SK-N-SH treated with all-trans-retinoic acid at 6 μM for 48 hours (cell line): ENCODE measurements around the gene POLD2.

ENCODE experiments used
- ATAC-seq: fragments of 200-7000 bp; cut with Tn5 transposase; 3 replicates; pipeline ENCODE4 v1.9.1; 2020; ENCODE audit warnings: mild to moderate bottlenecking, moderate library complexity
- ARNTL ChIP-seq: fragments of 450-650 bp; formaldehyde crosslinking; IDR thresholded peaks from 2 replicates; pipeline ENCODE4 v1.5.0; 2020; ENCODE audit warnings: low read depth, mild to moderate bottlenecking, moderate library complexity, borderline replicate concordance
- BACH2 ChIP-seq: fragments of 250-450 bp; sonication (Bioruptor Pico); IDR thresholded peaks from 2 replicates; pipeline ENCODE4 v1.9.0; 2021; ENCODE audit warnings: mild to moderate bottlenecking, borderline replicate concordance
- ESRRG ChIP-seq: fragments of 250-450 bp; sonication (Bioruptor Pico); IDR thresholded peaks from 2 replicates; pipeline ENCODE4 v1.6.1; 2021; ENCODE audit warnings: mild to moderate bottlenecking
- GLIS3 ChIP-seq: fragments of 250-450 bp; sonication (Bioruptor Pico); IDR thresholded peaks from 2 replicates; pipeline ENCODE4 v1.5.0; 2020; ENCODE audit warnings: mild to moderate bottlenecking, moderate library complexity
- RARB ChIP-seq: fragments of 250-450 bp; sonication (Bioruptor Pico); IDR thresholded peaks from 2 replicates; pipeline ENCODE4 v1.8.0; 2021; ENCODE audit warnings: mild to moderate bottlenecking, moderate library complexity
- SNAI2 ChIP-seq: fragments of 250-450 bp; sonication (Bioruptor Pico); IDR thresholded peaks from 2 replicates; pipeline ENCODE4 v1.5.0; 2020; ENCODE audit warnings: mild to moderate bottlenecking, moderate library complexity
- TCF4 ChIP-seq: fragments of 250-450 bp; sonication (Bioruptor Pico); IDR thresholded peaks from 2 replicates; pipeline ENCODE4 v1.8.0; 2021; ENCODE audit warnings: mild to moderate bottlenecking, moderate library complexity, borderline replicate concordance
- TOX ChIP-seq: fragments of 250-450 bp; sonication (Bioruptor Pico); IDR thresholded peaks from 2 replicates; pipeline ENCODE4 v1.8.0; 2021; ENCODE audit warnings: mild to moderate bottlenecking, moderate library complexity, borderline replicate concordance
- TSHZ2 ChIP-seq: fragments of 250-450 bp; sonication (Bioruptor Pico); IDR thresholded peaks from 2 replicates; pipeline ENCODE4 v1.5.0; 2020; ENCODE audit warnings: mild to moderate bottlenecking, moderate library complexity
- ZC3H10 ChIP-seq: fragments of 250-450 bp; sonication (Bioruptor Pico); IDR thresholded peaks from 2 replicates; pipeline ENCODE4 v1.5.1; 2021; ENCODE audit warnings: mild to moderate bottlenecking, moderate library complexity
- ZFP3 ChIP-seq: fragments of 250-450 bp; sonication (Bioruptor Pico); IDR thresholded peaks from 2 replicates; pipeline ENCODE4 v1.5.0; 2020; ENCODE audit warnings: mild to moderate bottlenecking, moderate library complexity
- ZFP30 ChIP-seq: fragments of 450-650 bp; formaldehyde crosslinking; IDR thresholded peaks from 2 replicates; pipeline ENCODE4 v1.5.0; 2022; ENCODE audit warnings: mild to moderate bottlenecking, moderate library complexity
- ZNF565 ChIP-seq: fragments of 450-650 bp; formaldehyde crosslinking; conservative IDR thresholded peaks from 2 replicates; pipeline ENCODE4 v1.5.0; 2020; ENCODE audit warnings: low read depth, mild to moderate bottlenecking, moderate library complexity
- ZNF70 ChIP-seq: fragments of 450-650 bp; formaldehyde crosslinking; IDR thresholded peaks from 2 replicates; pipeline ENCODE4 v1.5.0; 2020; ENCODE audit warnings: mild to moderate bottlenecking, moderate library complexity
- ZNF8 ChIP-seq: fragments of 450-650 bp; formaldehyde crosslinking; IDR thresholded peaks from 2 replicates; pipeline ENCODE4 v1.5.0; 2020; ENCODE audit warnings: mild to moderate bottlenecking, moderate library complexity
- TF ChIP-seq, protein P1 (sequence below): fragments of 250-450 bp; sonication (Bioruptor Pico); IDR thresholded peaks from 2 replicates; pipeline ENCODE4 v1.5.1; 2020; ENCODE audit warnings: low read depth, mild to moderate bottlenecking, moderate library complexity
- TF ChIP-seq, protein P2 (sequence below): fragments of 250-450 bp; sonication (Bioruptor Pico); IDR thresholded peaks from 2 replicates; pipeline ENCODE4 v1.5.1; 2021; ENCODE audit warnings: mild to moderate bottlenecking, moderate library complexity
- TF ChIP-seq, protein P3 (sequence below): fragments of 250-450 bp; sonication (Bioruptor Pico); IDR thresholded peaks from 2 replicates; pipeline ENCODE4 v1.8.0; 2021; ENCODE audit warnings: low read depth, mild to moderate bottlenecking, moderate library complexity, borderline replicate concordance

POLD2 gene

DNA sequence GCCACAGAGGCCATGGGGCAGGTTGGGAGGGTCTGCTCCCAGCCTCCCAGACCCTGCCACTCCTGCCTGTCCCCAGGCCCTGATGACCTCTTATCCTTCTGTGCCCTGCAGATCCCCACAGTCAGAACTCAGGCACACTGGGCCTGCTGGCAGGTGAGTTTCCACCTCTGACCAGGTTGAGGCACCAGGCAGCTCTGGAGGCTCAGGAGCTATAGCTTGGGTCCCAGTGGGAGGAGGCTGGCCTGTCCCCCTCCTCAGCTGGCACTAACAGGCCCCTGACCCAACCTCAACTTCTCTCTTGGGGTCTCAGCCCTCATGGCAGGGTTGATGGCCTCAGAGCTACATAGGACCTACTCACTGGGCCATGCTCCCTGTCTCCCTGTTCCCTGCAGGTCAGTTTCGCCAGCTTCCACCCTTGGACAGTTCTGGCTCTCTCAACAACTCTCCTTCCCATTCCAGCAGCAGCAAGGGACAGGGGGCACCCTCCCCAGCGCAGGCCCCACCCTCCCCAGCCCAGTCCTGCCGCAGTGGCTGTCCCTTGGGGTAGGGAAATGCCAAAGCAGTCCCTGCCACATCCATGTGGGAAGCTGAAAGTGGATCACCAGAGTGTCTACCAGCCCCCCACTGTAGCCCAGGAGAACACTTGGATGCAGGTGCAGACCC is 21.9 kb downstream of the POLD2 start:
- TF ChIP-seq ZFP30 (CRISPR knock-in tag) (no peak), TCF4 (no peak), ZNF565 (CRISPR knock-in tag) (no peak), ARNTL (CRISPR knock-in tag) (no peak), TOX (no peak), BACH2 (CRISPR knock-in tag) (no peak)
- TF ChIP-seq, protein P1, sequence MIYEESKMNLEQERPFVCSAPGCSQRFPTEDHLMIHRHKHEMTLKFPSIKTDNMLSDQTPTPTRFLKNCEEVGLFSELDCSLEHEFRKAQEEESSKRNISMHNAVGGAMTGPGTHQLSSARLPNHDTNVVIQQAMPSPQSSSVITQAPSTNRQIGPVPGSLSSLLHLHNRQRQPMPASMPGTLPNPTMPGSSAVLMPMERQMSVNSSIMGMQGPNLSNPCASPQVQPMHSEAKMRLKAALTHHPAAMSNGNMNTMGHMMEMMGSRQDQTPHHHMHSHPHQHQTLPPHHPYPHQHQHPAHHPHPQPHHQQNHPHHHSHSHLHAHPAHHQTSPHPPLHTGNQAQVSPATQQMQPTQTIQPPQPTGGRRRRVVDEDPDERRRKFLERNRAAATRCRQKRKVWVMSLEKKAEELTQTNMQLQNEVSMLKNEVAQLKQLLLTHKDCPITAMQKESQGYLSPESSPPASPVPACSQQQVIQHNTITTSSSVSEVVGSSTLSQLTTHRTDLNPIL (CRISPR knock-in tag) = no peak
- TF ChIP-seq, protein P2, sequence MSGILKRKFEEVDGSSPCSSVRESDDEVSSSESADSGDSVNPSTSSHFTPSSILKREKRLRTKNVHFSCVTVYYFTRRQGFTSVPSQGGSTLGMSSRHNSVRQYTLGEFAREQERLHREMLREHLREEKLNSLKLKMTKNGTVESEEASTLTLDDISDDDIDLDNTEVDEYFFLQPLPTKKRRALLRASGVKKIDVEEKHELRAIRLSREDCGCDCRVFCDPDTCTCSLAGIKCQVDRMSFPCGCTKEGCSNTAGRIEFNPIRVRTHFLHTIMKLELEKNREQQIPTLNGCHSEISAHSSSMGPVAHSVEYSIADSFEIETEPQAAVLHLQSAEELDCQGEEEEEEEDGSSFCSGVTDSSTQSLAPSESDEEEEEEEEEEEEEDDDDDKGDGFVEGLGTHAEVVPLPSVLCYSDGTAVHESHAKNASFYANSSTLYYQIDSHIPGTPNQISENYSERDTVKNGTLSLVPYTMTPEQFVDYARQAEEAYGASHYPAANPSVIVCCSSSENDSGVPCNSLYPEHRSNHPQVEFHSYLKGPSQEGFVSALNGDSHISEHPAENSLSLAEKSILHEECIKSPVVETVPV (CRISPR knock-in tag) = no peak
- ATAC-seq = no peak

GRCh38 chr7:44100458-44101302 is 22.7 kb downstream of the POLD2 start:
- ATAC-seq = peak; percentile 6
- TF ChIP-seq ZFP3 (CRISPR knock-in tag) (no peak), ZC3H10 (CRISPR knock-in tag) (no peak), GLIS3 (CRISPR knock-in tag) (no peak)

DNA sequence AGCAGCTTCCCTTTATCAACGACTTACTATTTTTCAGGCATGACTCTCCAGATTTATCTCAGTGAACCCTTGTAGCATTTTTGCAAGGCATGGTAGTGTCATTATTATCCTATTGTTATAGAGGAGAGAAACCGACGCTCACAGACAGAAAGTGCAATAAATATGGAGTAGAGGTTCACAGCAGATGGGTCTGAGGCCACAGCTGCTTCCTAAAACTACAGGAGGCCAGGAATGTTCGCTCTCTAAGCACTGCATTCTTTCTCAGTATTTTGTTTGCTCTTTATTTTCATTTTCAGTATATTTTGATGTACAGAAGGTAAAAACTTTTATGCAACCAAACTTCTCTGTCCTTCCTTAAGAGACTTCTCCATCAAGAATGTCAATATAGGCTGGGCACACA is 23.7 kb downstream of the POLD2 start:
- no peak for TF ChIP-seq ESRRG (CRISPR knock-in tag)
- TF ChIP-seq GLIS3 (CRISPR knock-in tag) = no peak
- no peak for TF ChIP-seq ZNF70 (CRISPR knock-in tag)
- no peak for TF ChIP-seq TSHZ2 (CRISPR knock-in tag)
- TF ChIP-seq, all 23 proteins: peak for 0
- no peak for ATAC-seq

- no peak for TF ChIP-seq ZNF8 (CRISPR knock-in tag)
- no peak for TF ChIP-seq ZNF565 (CRISPR knock-in tag)
- TF ChIP-seq ZFP30 (CRISPR knock-in tag) = no peak
- no peak for TF ChIP-seq SNAI2 (CRISPR knock-in tag)
- TF ChIP-seq RARB (CRISPR knock-in tag) = no peak
- TF ChIP-seq, protein P3, sequence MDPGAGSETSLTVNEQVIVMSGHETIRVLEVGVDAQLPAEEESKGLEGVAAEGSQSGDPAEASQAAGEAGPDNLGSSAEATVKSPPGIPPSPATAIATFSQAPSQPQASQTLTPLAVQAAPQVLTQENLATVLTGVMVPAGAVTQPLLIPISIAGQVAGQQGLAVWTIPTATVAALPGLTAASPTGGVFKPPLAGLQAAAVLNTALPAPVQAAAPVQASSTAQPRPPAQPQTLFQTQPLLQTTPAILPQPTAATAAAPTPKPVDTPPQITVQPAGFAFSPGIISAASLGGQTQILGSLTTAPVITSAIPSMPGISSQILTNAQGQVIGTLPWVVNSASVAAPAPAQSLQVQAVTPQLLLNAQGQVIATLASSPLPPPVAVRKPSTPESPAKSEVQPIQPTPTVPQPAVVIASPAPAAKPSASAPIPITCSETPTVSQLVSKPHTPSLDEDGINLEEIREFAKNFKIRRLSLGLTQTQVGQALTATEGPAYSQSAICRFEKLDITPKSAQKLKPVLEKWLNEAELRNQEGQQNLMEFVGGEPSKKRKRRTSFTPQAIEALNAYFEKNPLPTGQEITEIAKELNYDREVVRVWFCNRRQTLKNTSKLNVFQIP (CRISPR knock-in tag) = no peak
- no peak for TF ChIP-seq TSHZ2 (CRISPR knock-in tag)
- TF ChIP-seq, all 23 proteins: peak for 0
- ATAC-seq = no peak
These were observed 25.0 kb downstream of the POLD2 start for GRCh38 chr7:44098092-44099068.
